Embryonic facial prominence (tissue), 1 donor: ENCODE data around the gene MYH11.
"Not testable (repeated sequence)": the region's sequence is repeated elsewhere in the genome, so short reads cannot be mapped to it uniquely, and the experiment has no call there.

ENCODE experiments used
- DNase-seq: peaks from one replicate; pipeline ENCODE4 v3.0.0-alpha.2; 2016; ENCODE audit errors: extremely low spot score

MYH11 gene

GRCh38 chr16:15672127-15672513, 184.7 kb downstream of the MYH11 start:
- DNase-seq = not testable (repeated sequence)

- DNase-seq = no peak
Observed at GRCh38 chr16:15671530-15672117, 185.2 kb downstream of the MYH11 start.

- DNase-seq = no peak
Observed at GRCh38 chr16:15667091-15667742, 189.6 kb downstream of the MYH11 start.

GRCh38 chr16:15665107-15665506, 191.7 kb downstream of the MYH11 start:
- no peak for DNase-seq

GRCh38 chr16:15660203-15660601, 196.6 kb downstream of the MYH11 start:
- DNase-seq = no peak

GRCh38 chr16:15658556-15658955, 198.3 kb downstream of the MYH11 start:
- DNase-seq = no peak

- DNase-seq = no peak
Observed at GRCh38 chr16:15658149-15658548, 198.7 kb downstream of the MYH11 start.

GRCh38 chr16:15655561-15655960, 201.3 kb downstream of the MYH11 start:
- not testable (repeated sequence) for DNase-seq

- no peak for DNase-seq
Observed at GRCh38 chr16:15654591-15654990, 202.2 kb downstream of the MYH11 start.

GRCh38 chr16:15653227-15653626, 203.6 kb downstream of the MYH11 start:
- no peak for DNase-seq
